Keratinocyte (primary cell): ENCODE measurements around the gene CHST12. TPM values are rescaled to one million over a fixed set of nuclear protein-coding genes. Genes with fewer than 3 reads are reported as not detected.

Source experiments
- DNase-seq: peaks from one replicate; pipeline ENCODE4 v3.0.0-alpha.2; 2011; ENCODE audit warnings: low read depth, missing footprints, low spot score
- FAIRE-seq: peaks from 2 replicates; lab custom pipeline; 2011; peaks lifted over from hg19 to GRCh38; lab: Jason Lieb, UNC
- H2AFZ ChIP-seq: 2 replicates; pipeline ENCODE4 v1.6.0; 2012; ENCODE audit warnings: low read length, control low read depth, inconsistent platforms; ENCODE audit not compliant: control insufficient read depth
- H3K27ac ChIP-seq: 2 replicates; pipeline ENCODE4 v1.5.1; 2011; ENCODE audit warnings: low read length; ENCODE audit not compliant: control insufficient read depth, insufficient read depth
- H3K27me3 ChIP-seq: 3 replicates; pipeline ENCODE4 v1.6.0; 2011; ENCODE audit warnings: low read length; ENCODE audit not compliant: control insufficient read depth, insufficient read depth; ENCODE audit errors: extremely low read depth
- H3K36me3 ChIP-seq, 2 experiments: 2 replicates in 1 of 2; 3 replicates in 1 of 2; pipeline ENCODE4 v1.5.1; 2011; ENCODE audit warnings: low read length in 2 of 2, mild to moderate bottlenecking in 1 of 2; ENCODE audit not compliant: control insufficient read depth in 2 of 2, insufficient read depth in 2 of 2; ENCODE audit errors: extremely low read depth in 1 of 2
- H3K4me1 ChIP-seq: 3 replicates; pipeline ENCODE4 v1.5.1; 2011; ENCODE audit warnings: low read length; ENCODE audit not compliant: control insufficient read depth, insufficient read depth; ENCODE audit errors: extremely low read depth
- H3K4me2 ChIP-seq: 3 replicates; pipeline ENCODE4 v1.6.0; 2011; ENCODE audit warnings: low read depth, low read length; ENCODE audit not compliant: control insufficient read depth, insufficient read depth; ENCODE audit errors: extremely low read depth
- H3K4me3 ChIP-seq, 3 experiments: fragments of 200-600 bp in 1 of 3; sonication (generic) in 1 of 3; 2 replicates in 2 of 3; 3 replicates in 1 of 3; pipeline ENCODE4 v1.5.1; 2011 to 2016; ENCODE audit warnings: low read length in 3 of 3, mild to moderate bottlenecking in 3 of 3, control low read depth in 2 of 3, inconsistent platforms in 1 of 3, low read depth in 1 of 3, mixed read lengths in 1 of 3, mixed run types in 1 of 3, moderate library complexity in 1 of 3; ENCODE audit not compliant: control insufficient read depth in 2 of 3, insufficient read depth in 2 of 3; ENCODE audit errors: extremely low read depth in 1 of 3
- H3K79me2 ChIP-seq: 2 replicates; pipeline ENCODE4 v1.6.0; 2012; ENCODE audit warnings: low read length; ENCODE audit not compliant: control insufficient read depth, insufficient read depth
- H3K9ac ChIP-seq: 3 replicates; pipeline ENCODE4 v1.6.0; 2011; ENCODE audit warnings: low read length; ENCODE audit not compliant: control insufficient read depth, insufficient read depth; ENCODE audit errors: extremely low read depth
- H3K9me1 ChIP-seq: 3 replicates; pipeline ENCODE4 v1.6.0; 2011; ENCODE audit warnings: low read length; ENCODE audit not compliant: control insufficient read depth, insufficient read depth; ENCODE audit errors: extremely low read depth
- H3K9me3 ChIP-seq: 2 replicates; pipeline ENCODE4 v1.5.1; 2012; ENCODE audit warnings: low read depth, low read length; ENCODE audit not compliant: control insufficient read depth
- H4K20me1 ChIP-seq: 3 replicates; pipeline ENCODE4 v1.6.0; 2011; ENCODE audit warnings: low read length; ENCODE audit not compliant: control insufficient read depth, insufficient read depth; ENCODE audit errors: extremely low read depth
- EZH2 ChIP-seq: IDR thresholded peaks from one replicate; pipeline ENCODE4 v1.6.1; 2012; ENCODE audit warnings: inconsistent platforms, mild to moderate bottlenecking, low read length, moderate library complexity
- dilution Hi-C: fragments of 300-500 bp; cut with MboI; formaldehyde crosslinking; loops from one replicate; pipeline ENCODE4 v1.7.0; 2020; ENCODE audit warnings: low sequenced_read_pairs; ENCODE audit not compliant: extremely low pct_ligation_motif_present
- polyA plus RNA-seq, 5 experiments: library from polyadenylated mRNA; depleted of rRNA in 3 of 5; stranded (reverse) in 3 of 5; stranded (forward) in 1 of 5; unstranded in 1 of 5; fragments of >200 nt; gene quantifications; 1 replicate in 1 of 5; 2 replicates in 3 of 5; 3 replicates in 1 of 5; pipeline versions ENCODE4 v1.2.1 to v1.2.3, GENCODE V29; 2011 to 2012; ENCODE audit warnings: missing spikeins in 2 of 5, low read depth in 1 of 5, low replicate concordance in 1 of 5
- TF ChIP-seq, protein P1 (sequence below), 3 experiments: IDR thresholded peaks in 1 of 3; conservative IDR thresholded peaks in 1 of 3; optimal IDR thresholded peaks in 1 of 3; 2 replicates in 2 of 3; 3 replicates in 1 of 3; pipeline versions ENCODE3 to v1.5.1; 2011; ENCODE audit warnings: low read length in 3 of 3, mild to moderate bottlenecking in 3 of 3, moderate library complexity in 2 of 3, control low read depth in 1 of 3, inconsistent platforms in 1 of 3; ENCODE audit not compliant: insufficient read depth in 2 of 3; ENCODE audit errors: extremely low read depth in 1 of 3

CHST12 gene
- polyA plus RNA-seq, 1 donor (not counting 4 experiments of a cell fraction or from before 2014, with no cell fraction given): 5.0 TPM

DNA sequence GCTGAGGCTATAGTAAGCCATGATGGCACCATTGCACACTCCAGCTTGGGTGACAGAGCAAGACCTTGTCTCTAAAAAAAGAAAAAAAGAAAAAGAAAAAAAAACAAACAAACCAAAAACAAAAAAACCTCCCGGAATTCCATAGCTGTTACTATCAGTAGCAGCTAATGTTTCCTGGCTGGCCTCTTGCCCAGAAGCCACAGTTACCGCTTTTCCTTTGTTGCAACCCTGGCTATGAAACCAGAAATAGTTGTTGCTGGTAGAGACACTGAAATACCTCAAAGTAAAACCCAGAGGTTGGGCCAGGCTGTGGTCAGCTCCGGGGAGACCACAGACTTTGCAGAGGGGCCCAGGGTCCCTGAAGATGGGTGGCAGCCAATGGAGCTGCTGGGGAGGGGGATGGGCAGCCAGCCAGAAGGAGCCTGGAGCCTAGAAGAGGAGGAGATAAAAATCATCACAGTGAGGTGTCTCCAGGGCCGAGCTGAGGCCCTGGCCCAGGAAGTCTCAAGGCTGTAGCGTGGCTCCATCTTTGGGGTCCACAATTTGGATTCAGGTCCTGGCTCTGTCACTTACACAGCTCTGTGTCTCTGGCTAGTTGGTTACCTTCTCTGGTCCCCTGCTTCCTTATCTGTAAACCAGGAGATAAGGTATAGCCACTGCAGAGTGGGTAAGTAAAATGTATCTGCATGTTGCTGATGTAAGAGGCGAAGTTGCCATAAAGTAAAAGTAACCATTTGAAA is 3.4 kb upstream of the CHST12 start:
- H4K20me1 ChIP-seq: no peaks in the 10 kb centered on the region
- dilution Hi-C loops: no loop called here
- no peaks in the 10 kb centered on the region for H3K79me2 ChIP-seq
- H3K9ac ChIP-seq: peak overlapping the region; percentile 60
- H3K9me1 ChIP-seq: no peaks in the 10 kb centered on the region
- H3K27me3 ChIP-seq: no peaks in the 10 kb centered on the region
- H3K4me1 ChIP-seq: peaks cover 20% of the 10 kb centered on the region
- no peaks in the 10 kb centered on the region for H3K9me3 ChIP-seq
- peak overlapping the region; percentile 49 for H3K4me2 ChIP-seq
- DNase-seq (no peak), FAIRE-seq (peak; percentile 67)
- peak overlapping the region in 2 of 3 experiments; percentile 38 to 43 for H3K4me3 ChIP-seq
- H2AFZ ChIP-seq: peak overlapping the region; percentile 35
- peak overlapping the region; percentile 63 for H3K27ac ChIP-seq
- H3K36me3 ChIP-seq: no peaks in the 10 kb centered on the region
- TF ChIP-seq EZH2: no peak
- TF ChIP-seq, protein P1, sequence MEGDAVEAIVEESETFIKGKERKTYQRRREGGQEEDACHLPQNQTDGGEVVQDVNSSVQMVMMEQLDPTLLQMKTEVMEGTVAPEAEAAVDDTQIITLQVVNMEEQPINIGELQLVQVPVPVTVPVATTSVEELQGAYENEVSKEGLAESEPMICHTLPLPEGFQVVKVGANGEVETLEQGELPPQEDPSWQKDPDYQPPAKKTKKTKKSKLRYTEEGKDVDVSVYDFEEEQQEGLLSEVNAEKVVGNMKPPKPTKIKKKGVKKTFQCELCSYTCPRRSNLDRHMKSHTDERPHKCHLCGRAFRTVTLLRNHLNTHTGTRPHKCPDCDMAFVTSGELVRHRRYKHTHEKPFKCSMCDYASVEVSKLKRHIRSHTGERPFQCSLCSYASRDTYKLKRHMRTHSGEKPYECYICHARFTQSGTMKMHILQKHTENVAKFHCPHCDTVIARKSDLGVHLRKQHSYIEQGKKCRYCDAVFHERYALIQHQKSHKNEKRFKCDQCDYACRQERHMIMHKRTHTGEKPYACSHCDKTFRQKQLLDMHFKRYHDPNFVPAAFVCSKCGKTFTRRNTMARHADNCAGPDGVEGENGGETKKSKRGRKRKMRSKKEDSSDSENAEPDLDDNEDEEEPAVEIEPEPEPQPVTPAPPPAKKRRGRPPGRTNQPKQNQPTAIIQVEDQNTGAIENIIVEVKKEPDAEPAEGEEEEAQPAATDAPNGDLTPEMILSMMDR (optimal IDR thresholded peaks at IDR 0.05 in 1 of 3, IDR thresholded peaks at IDR 0.05 in 1 of 3, conservative IDR thresholded peaks at IDR 0.05 in 1 of 3; ENCODE audit: extremely low read depth in 1 of 3, insufficient read depth in 2 of 3, low read length in 3 of 3): no peak

- TF ChIP-seq, protein P1 (optimal IDR thresholded peaks at IDR 0.05 in 1 of 3, IDR thresholded peaks at IDR 0.05 in 1 of 3, conservative IDR thresholded peaks at IDR 0.05 in 1 of 3; ENCODE audit: extremely low read depth in 1 of 3, insufficient read depth in 2 of 3, low read length in 3 of 3): no peak
- no peak for TF ChIP-seq EZH2
- peak overlapping the region; percentile 55 for H3K9ac ChIP-seq
- no peaks in the 10 kb centered on the region for H3K9me3 ChIP-seq
- H3K4me3 ChIP-seq: peak overlapping the region; percentile 44 to 87 (median 61)
- no peak overlapping the region for H3K27ac ChIP-seq
- dilution Hi-C loops: no loop called here
- DNase-seq: no peak
- H3K79me2 ChIP-seq: no peaks in the 10 kb centered on the region
- no peak for FAIRE-seq
- H4K20me1 ChIP-seq: no peaks in the 10 kb centered on the region
- H3K36me3 ChIP-seq: no peaks in the 10 kb centered on the region
- H3K9me1 ChIP-seq: no peaks in the 10 kb centered on the region
- peak overlapping the region; percentile 99 for H2AFZ ChIP-seq
- peak overlapping the region; percentile 72 for H3K4me2 ChIP-seq
- no peaks in the 10 kb centered on the region for H3K27me3 ChIP-seq
- peaks cover 20% of the 10 kb centered on the region for H3K4me1 ChIP-seq
Observed at GRCh38 chr7:2402687-2403013, 761 bp upstream of the CHST12 start.
